ENCODE data around the gene PTPRN2.
"Not testable (repeated sequence)": the region's sequence is repeated elsewhere in the genome, so short reads cannot be mapped to it uniquely, and the experiment has no call there.

The PTPRN2 gene

GRCh38 chr7:157952050-157952667 lies 635.5 kb downstream of the PTPRN2 start:
- DNase-seq: no peak

GRCh38 chr7:157951300-157952049 lies 636.1 kb downstream of the PTPRN2 start:
- no peak for DNase-seq

- no peak for DNase-seq
These were observed 637.9 kb downstream of the PTPRN2 start for GRCh38 chr7:157949711-157950110.

- DNase-seq: no peak
These were observed 640.1 kb downstream of the PTPRN2 start for GRCh38 chr7:157947504-157947903.

- DNase-seq: no peak
These were observed 641.1 kb downstream of the PTPRN2 start for GRCh38 chr7:157946398-157947060.

GRCh38 chr7:157945401-157945800 lies 642.2 kb downstream of the PTPRN2 start:
- DNase-seq: no peak

- DNase-seq: no peak
These were observed 642.8 kb downstream of the PTPRN2 start for GRCh38 chr7:157944734-157945291.

- DNase-seq: no peak
These were observed 643.6 kb downstream of the PTPRN2 start for GRCh38 chr7:157944051-157944450.

GRCh38 chr7:157943561-157943960 lies 644.1 kb downstream of the PTPRN2 start:
- DNase-seq: no peak

GRCh38 chr7:157941210-157941609 lies 646.4 kb downstream of the PTPRN2 start:
- DNase-seq: no peak

GRCh38 chr7:157940497-157940896 lies 647.1 kb downstream of the PTPRN2 start:
- no peak for DNase-seq

- DNase-seq: no peak
These were observed 649.4 kb downstream of the PTPRN2 start for GRCh38 chr7:157938211-157938610.

GRCh38 chr7:157937406-157937805 lies 650.2 kb downstream of the PTPRN2 start:
- DNase-seq: no peak

GRCh38 chr7:157936976-157937375 lies 650.6 kb downstream of the PTPRN2 start:
- no peak for DNase-seq

- not testable (repeated sequence) for DNase-seq
These were observed 651.9 kb downstream of the PTPRN2 start for GRCh38 chr7:157935721-157936120.

GRCh38 chr7:157933219-157934155 lies 654.1 kb downstream of the PTPRN2 start:
- DNase-seq: not testable (repeated sequence)

GRCh38 chr7:157932498-157933218 lies 655.0 kb downstream of the PTPRN2 start:
- no peak for DNase-seq

GRCh38 chr7:157930926-157931466 lies 656.6 kb downstream of the PTPRN2 start:
- DNase-seq: no peak

GRCh38 chr7:157930441-157930840 lies 657.2 kb downstream of the PTPRN2 start:
- DNase-seq: no peak

- no peak for DNase-seq
These were observed 658.0 kb downstream of the PTPRN2 start for GRCh38 chr7:157929671-157930070.

GRCh38 chr7:157928808-157929425 lies 658.7 kb downstream of the PTPRN2 start:
- no peak for DNase-seq
